ENCODE data around the gene GRIN3A.

The GRIN3A gene

GRCh38 chr9:101635473-101635872, 103.0 kb downstream of the GRIN3A start:
- Histone ChIP-seq H3K27ac (ENCODE audit: poor library complexity, severe bottlenecking) (no peak overlapping the region), H3K36me3 (ENCODE audit: low read depth) (no peaks in the 10 kb centered on the region), H3K27me3 (ENCODE audit: insufficient read depth, poor library complexity, severe bottlenecking) (peaks cover 6% of the 10 kb centered on the region), H3K9me3 (ENCODE audit: severe bottlenecking) (no peaks in the 10 kb centered on the region), H3K4me3 (ENCODE audit: severe bottlenecking) (no peak overlapping the region), H3K4me1 (ENCODE audit: insufficient read depth, poor library complexity, severe bottlenecking) (no peaks in the 10 kb centered on the region)
- DNase-seq (ENCODE audit: low spot score): no peak
- ATAC-seq (ENCODE audit: low read depth): no peak
- TF ChIP-seq CTCF (IDR thresholded peaks at IDR 0.05; ENCODE audit: poor library complexity, severe bottlenecking): no peak

- no peaks in the 10 kb centered on the region for H3K9me3 ChIP-seq (ENCODE audit: severe bottlenecking)
- H3K36me3 ChIP-seq (ENCODE audit: low read depth): no peaks in the 10 kb centered on the region
- H3K4me3 ChIP-seq (ENCODE audit: severe bottlenecking): no peak overlapping the region
- no peak overlapping the region for H3K27ac ChIP-seq (ENCODE audit: poor library complexity, severe bottlenecking)
- H3K27me3 ChIP-seq (ENCODE audit: insufficient read depth, poor library complexity, severe bottlenecking): peaks cover 6% of the 10 kb centered on the region
- ATAC-seq (ENCODE audit: low read depth) (no peak), DNase-seq (ENCODE audit: low spot score) (no peak)
- H3K4me1 ChIP-seq (ENCODE audit: insufficient read depth, poor library complexity, severe bottlenecking): no peaks in the 10 kb centered on the region
- TF ChIP-seq CTCF (IDR thresholded peaks at IDR 0.05; ENCODE audit: poor library complexity, severe bottlenecking): no peak
Measured at GRCh38 chr9:101634741-101635409, 103.6 kb downstream of the GRIN3A start.

GRCh38 chr9:101632611-101633010, 105.8 kb downstream of the GRIN3A start:
- ATAC-seq (ENCODE audit: low read depth) (no peak), DNase-seq (ENCODE audit: low spot score) (no peak)
- H3K9me3 ChIP-seq (ENCODE audit: severe bottlenecking): no peaks in the 10 kb centered on the region
- no peak overlapping the region for H3K27ac ChIP-seq (ENCODE audit: poor library complexity, severe bottlenecking)
- peaks cover 5% of the 10 kb centered on the region for H3K27me3 ChIP-seq (ENCODE audit: insufficient read depth, poor library complexity, severe bottlenecking)
- H3K4me1 ChIP-seq (ENCODE audit: insufficient read depth, poor library complexity, severe bottlenecking): no peaks in the 10 kb centered on the region
- TF ChIP-seq CTCF (IDR thresholded peaks at IDR 0.05; ENCODE audit: poor library complexity, severe bottlenecking): no peak
- H3K36me3 ChIP-seq (ENCODE audit: low read depth): no peaks in the 10 kb centered on the region
- no peak overlapping the region for H3K4me3 ChIP-seq (ENCODE audit: severe bottlenecking)

GRCh38 chr9:101631892-101632291, 106.6 kb downstream of the GRIN3A start:
- ATAC-seq (ENCODE audit: low read depth) (no peak), DNase-seq (ENCODE audit: low spot score) (no peak)
- no peak overlapping the region for H3K4me3 ChIP-seq (ENCODE audit: severe bottlenecking)
- H3K36me3 ChIP-seq (ENCODE audit: low read depth): no peaks in the 10 kb centered on the region
- peaks cover 5% of the 10 kb centered on the region for H3K27me3 ChIP-seq (ENCODE audit: insufficient read depth, poor library complexity, severe bottlenecking)
- H3K4me1 ChIP-seq (ENCODE audit: insufficient read depth, poor library complexity, severe bottlenecking): no peaks in the 10 kb centered on the region
- no peak for TF ChIP-seq CTCF (IDR thresholded peaks at IDR 0.05; ENCODE audit: poor library complexity, severe bottlenecking)
- no peak overlapping the region for H3K27ac ChIP-seq (ENCODE audit: poor library complexity, severe bottlenecking)
- no peaks in the 10 kb centered on the region for H3K9me3 ChIP-seq (ENCODE audit: severe bottlenecking)

GRCh38 chr9:101629636-101630035, 108.8 kb downstream of the GRIN3A start:
- H3K27ac ChIP-seq (ENCODE audit: poor library complexity, severe bottlenecking): no peak overlapping the region
- H3K36me3 ChIP-seq (ENCODE audit: low read depth): no peaks in the 10 kb centered on the region
- H3K4me3 ChIP-seq (ENCODE audit: severe bottlenecking): no peak overlapping the region
- DNase-seq (ENCODE audit: low spot score) (no peak), ATAC-seq (ENCODE audit: low read depth) (no peak)
- no peaks in the 10 kb centered on the region for H3K9me3 ChIP-seq (ENCODE audit: severe bottlenecking)
- TF ChIP-seq CTCF (IDR thresholded peaks at IDR 0.05; ENCODE audit: poor library complexity, severe bottlenecking): no peak
- peaks cover 5% of the 10 kb centered on the region for H3K27me3 ChIP-seq (ENCODE audit: insufficient read depth, poor library complexity, severe bottlenecking)
- no peaks in the 10 kb centered on the region for H3K4me1 ChIP-seq (ENCODE audit: insufficient read depth, poor library complexity, severe bottlenecking)

Measured in RWPE2 (cell line).